Measurements from ENCODE around the gene PTPRK.

DNA sequence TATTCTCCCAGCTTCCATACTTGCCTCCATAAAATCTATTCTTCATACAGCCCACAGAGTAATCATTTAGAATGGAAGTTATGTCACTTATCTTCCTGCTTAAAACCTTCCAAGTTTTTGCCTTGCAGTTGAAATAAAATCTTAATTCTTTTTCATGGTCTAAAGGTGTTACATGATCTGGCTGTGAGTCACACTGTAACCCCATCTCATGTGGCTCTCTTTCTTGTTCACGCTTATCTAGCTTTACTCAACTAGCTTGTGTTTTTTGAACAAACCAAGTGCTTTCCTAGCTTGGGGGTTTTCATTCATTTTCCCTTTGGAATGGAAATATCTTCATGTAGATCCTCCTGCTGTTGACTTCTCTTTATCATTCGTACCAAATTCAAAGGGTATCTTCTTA lies 596.0 kb downstream of the PTPRK start:
- TF ChIP-seq, protein P1, sequence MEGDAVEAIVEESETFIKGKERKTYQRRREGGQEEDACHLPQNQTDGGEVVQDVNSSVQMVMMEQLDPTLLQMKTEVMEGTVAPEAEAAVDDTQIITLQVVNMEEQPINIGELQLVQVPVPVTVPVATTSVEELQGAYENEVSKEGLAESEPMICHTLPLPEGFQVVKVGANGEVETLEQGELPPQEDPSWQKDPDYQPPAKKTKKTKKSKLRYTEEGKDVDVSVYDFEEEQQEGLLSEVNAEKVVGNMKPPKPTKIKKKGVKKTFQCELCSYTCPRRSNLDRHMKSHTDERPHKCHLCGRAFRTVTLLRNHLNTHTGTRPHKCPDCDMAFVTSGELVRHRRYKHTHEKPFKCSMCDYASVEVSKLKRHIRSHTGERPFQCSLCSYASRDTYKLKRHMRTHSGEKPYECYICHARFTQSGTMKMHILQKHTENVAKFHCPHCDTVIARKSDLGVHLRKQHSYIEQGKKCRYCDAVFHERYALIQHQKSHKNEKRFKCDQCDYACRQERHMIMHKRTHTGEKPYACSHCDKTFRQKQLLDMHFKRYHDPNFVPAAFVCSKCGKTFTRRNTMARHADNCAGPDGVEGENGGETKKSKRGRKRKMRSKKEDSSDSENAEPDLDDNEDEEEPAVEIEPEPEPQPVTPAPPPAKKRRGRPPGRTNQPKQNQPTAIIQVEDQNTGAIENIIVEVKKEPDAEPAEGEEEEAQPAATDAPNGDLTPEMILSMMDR (IDR thresholded peaks at IDR 0.05) = no peak
- no peak for TF ChIP-seq POLR2A (IDR thresholded peaks at IDR 0.05)

Data from lower leg skin (tissue), 3 donors.